AG04450 (cell line): Measurements from ENCODE around the gene CCDC117. TPM values are rescaled to one million over a fixed set of nuclear protein-coding genes. Genes with fewer than 3 reads are reported as not detected.

Experiments used
- CTCF ChIA-PET: fragments of 300-600, 350-600 bp; formaldehyde crosslinking; extraction: SDS; loops from one replicate; lab custom pipeline; 2022; ENCODE audit warnings: antibody characterized with exemption, inconsistent platforms; lab: Charles Lee
- POLR2A ChIA-PET: fragments of 350-600 bp; formaldehyde crosslinking; extraction: SDS; loops from one replicate; lab custom pipeline; 2021; ENCODE audit warnings: antibody characterized with exemption, inconsistent platforms; lab: Yijun Ruan, JAX
- DNase-seq: peaks from one replicate; pipeline ENCODE4 v3.0.0-alpha.2; 2011; ENCODE audit warnings: low read depth, low spot score
- H3K27ac ChIP-seq: one replicate; pipeline ENCODE4 v1.5.1; 2012; ENCODE audit warnings: low read depth, low read length, control low read depth
- H3K27me3 ChIP-seq: one replicate; pipeline ENCODE4 v1.6.0; 2012; ENCODE audit warnings: low read length; ENCODE audit not compliant: control insufficient read depth, insufficient read depth
- H3K4me3 ChIP-seq: 2 replicates; pipeline ENCODE4 v1.5.1; 2011; ENCODE audit warnings: mild to moderate bottlenecking, low read depth, low read length, control low read depth
- H3K9me3 ChIP-seq: 2 replicates; pipeline ENCODE4 v1.5.1; 2012; ENCODE audit warnings: low read length; ENCODE audit not compliant: control insufficient read depth, insufficient read depth
- polyA plus RNA-seq: library from polyadenylated mRNA; depleted of rRNA; stranded (reverse); fragments of >200 nt; gene quantifications from 2 replicates; pipeline ENCODE4 v1.2.3, GENCODE V29; 2011
- TF ChIP-seq, protein P1 (sequence below): IDR thresholded peaks from 2 replicates; pipeline ENCODE4 v1.5.1; 2011; ENCODE audit warnings: low read depth, low read length, control low read depth, inconsistent platforms

The CCDC117 gene
- polyA plus RNA-seq, 1 experiment = 24.4 TPM

DNA sequence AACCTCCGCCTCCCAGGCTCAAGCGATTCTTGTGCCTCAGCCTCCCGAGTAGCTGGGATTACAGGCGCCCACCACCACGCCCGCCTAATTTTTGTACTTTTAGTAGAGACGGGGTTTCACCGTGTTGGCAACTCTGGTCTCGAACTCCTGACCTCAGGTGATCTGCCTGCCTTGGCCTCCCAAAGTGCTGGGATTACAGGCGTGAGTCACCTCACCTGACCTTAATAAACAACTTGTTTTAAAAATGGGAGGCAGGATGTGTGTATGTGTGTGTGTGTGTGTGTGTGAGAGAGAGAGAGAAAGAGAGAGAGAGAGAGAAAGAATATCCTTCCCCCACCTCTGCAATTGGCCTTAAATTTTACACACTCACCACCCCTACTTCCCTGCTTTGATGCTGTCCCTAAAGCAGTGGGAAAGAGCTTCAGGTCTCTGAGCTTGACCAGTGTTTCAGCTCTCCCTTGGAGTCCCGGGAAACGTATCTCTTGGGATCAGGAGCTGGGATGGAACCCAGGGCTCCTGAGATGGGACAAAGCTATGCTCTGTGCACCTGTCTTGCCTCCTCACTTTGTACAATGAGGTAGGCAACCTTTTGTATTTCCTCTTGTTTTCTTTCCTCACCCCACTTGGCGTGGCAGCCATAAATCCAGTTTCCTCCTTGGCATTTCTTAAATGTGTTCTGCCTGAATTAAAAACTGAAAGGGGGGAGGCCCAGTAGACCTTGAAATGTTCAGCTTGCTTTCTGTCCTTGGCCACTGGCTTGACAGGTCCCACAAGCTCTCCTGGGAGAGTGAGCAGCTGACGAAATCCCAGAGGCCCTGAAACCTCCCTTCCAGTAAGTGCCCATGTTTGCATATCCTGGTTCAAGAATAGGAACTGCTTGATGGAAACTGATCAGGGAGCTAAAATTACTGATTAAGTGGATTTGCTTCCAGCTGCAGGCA, 45.7 kb downstream of the CCDC117 start:
- Histone ChIP-seq H3K27me3 (no peaks in the 10 kb centered on the region), H3K27ac (no peak overlapping the region), H3K4me3 (no peak overlapping the region), H3K9me3 (no peaks in the 10 kb centered on the region)
- CTCF ChIA-PET = interaction anchor here (0.7 to 1.0 kb wide), 2 partner anchors 374 to 428 kb away, joined by 3 to 5 read pairs; no protein-coding TSS in a partner anchor
- POLR2A ChIA-PET = interaction anchor here (1.4 to 1.6 kb wide), 2 partner anchors 18 to 19 kb away, joined by 3 to 4 read pairs; partner anchors contain the start of gene XBP1
- TF ChIP-seq, protein P1, sequence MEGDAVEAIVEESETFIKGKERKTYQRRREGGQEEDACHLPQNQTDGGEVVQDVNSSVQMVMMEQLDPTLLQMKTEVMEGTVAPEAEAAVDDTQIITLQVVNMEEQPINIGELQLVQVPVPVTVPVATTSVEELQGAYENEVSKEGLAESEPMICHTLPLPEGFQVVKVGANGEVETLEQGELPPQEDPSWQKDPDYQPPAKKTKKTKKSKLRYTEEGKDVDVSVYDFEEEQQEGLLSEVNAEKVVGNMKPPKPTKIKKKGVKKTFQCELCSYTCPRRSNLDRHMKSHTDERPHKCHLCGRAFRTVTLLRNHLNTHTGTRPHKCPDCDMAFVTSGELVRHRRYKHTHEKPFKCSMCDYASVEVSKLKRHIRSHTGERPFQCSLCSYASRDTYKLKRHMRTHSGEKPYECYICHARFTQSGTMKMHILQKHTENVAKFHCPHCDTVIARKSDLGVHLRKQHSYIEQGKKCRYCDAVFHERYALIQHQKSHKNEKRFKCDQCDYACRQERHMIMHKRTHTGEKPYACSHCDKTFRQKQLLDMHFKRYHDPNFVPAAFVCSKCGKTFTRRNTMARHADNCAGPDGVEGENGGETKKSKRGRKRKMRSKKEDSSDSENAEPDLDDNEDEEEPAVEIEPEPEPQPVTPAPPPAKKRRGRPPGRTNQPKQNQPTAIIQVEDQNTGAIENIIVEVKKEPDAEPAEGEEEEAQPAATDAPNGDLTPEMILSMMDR = no peak
- DNase-seq = no peak

DNA sequence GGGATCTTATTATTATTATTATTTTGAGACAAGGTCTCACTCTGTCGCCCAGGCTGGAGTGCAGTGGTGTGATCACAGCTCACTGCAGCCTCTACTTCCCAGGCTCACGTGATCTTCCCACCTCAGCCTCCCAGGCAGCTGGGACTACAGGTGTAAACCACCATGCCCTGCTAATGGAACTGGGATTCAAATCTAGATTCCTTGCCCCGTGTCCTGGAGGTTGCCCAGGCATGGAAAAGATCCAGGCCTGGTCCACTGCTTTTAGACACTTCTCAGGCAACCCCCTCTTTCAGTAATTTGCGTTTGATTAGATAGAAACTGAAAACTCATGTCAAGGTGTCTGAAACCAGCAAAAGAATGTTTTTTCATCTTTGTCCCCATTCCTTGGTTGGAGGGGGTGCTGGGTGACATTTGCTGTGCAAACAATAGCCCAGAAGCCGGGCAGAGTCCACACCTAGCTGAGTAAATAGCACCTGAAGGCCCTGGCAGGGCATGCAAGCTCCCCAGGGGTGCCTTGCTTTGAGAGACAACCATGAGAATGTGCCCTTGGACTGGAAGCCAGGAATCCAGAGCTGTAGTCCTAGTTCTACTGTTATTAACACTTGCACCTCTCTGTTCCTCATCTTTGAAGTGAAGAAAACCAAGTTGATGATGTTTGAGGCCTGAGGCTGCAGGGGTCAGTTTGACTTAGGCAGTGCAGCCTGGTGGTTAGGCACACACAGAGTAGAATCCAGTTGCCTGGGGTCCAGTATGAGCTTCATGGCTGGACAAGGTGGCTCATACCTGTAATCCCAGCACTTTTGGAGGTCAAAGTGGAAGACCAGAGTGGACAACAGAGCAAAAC, 47.0 kb downstream of the CCDC117 start:
- CTCF ChIA-PET = interaction anchor here (1.0 to 1.3 kb wide), 2 partner anchors 9 to 219 kb away, joined by 3 to 4 read pairs; no protein-coding TSS in a partner anchor
- no peak overlapping the region for H3K27ac ChIP-seq
- no peak overlapping the region for H3K4me3 ChIP-seq
- no peaks in the 10 kb centered on the region for H3K9me3 ChIP-seq
- DNase-seq = no peak
- POLR2A ChIA-PET = interaction anchor here (1.4 to 1.6 kb wide), 2 partner anchors 19 to 20 kb away, joined by 3 to 4 read pairs; partner anchors contain the start of gene XBP1
- H3K27me3 ChIP-seq = no peaks in the 10 kb centered on the region
- TF ChIP-seq, protein P1 = no peak

DNA sequence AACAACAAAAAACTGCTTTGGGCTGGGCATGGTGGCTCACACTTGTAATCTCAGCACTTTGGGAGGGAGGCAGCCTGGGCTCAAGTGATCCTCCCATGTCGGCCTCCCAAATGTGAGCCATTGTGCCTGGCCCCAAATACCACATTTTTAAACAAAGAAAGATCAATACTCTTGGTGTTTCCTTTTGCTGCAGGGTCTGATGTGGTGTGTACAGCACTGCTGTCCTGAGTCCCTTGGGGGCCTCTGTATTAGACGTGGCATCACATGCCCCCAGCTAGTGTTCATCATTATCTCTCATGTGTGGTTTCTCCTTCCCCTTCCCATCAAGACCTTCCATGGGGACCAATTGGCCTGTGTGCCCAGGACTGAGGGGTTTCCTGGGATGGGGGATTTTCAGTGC, 48.4 kb downstream of the CCDC117 start:
- Histone ChIP-seq H3K27me3 (no peaks in the 10 kb centered on the region), H3K4me3 (no peak overlapping the region), H3K27ac (no peak overlapping the region), H3K9me3 (no peaks in the 10 kb centered on the region)
- no peak for DNase-seq
- ChIA-PET CTCF (interaction anchor here (0.7 to 1.4 kb wide), 2 partner anchors 9 to 215 kb away, joined by 3 to 5 read pairs; no protein-coding TSS in a partner anchor), POLR2A (no interaction called here)
- TF ChIP-seq, protein P1 = no peak

DNA sequence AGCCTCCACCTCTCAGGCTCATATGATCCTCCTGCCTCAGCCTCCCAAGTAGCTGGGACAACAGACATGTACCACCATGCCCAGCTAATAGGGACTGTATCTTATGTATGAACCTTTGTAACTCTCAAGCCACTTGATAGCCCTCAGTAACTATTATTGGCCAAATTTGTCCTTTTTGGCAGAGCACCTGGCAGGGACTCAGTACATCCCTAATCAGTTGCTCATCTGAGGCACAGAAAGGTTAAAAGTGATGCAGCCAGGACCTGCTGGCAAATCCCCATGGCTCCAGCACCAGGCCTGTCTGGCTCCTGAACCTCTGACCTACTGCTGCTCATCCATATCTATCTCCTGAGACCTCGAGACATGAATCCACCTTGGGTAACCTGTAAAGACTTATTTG, 49.0 kb downstream of the CCDC117 start:
- no peak overlapping the region for H3K27ac ChIP-seq
- CTCF ChIA-PET = interaction anchor here (0.7 to 1.4 kb wide), 3 partner anchors 8 to 221 kb away, joined by 3 to 5 read pairs (median 5); no protein-coding TSS in a partner anchor
- POLR2A ChIA-PET = no interaction called here

More for the DNA sequence above, 49.0 kb downstream of the CCDC117 start:
- Histone ChIP-seq H3K4me3 (no peak overlapping the region), H3K27me3 (no peaks in the 10 kb centered on the region), H3K9me3 (no peaks in the 10 kb centered on the region)
- TF ChIP-seq, protein P1 = no peak
- no peak for DNase-seq
